IPS-18c (cell line): Measurements from ENCODE around the gene ATP2A3.

Experiments used
- H3K4me3 ChIP-seq: 2 replicates; pipeline ENCODE4 v1.7.0; 2013; ENCODE audit warnings: low read depth, mild to moderate bottlenecking, low read length, moderate library complexity; ENCODE audit not compliant: insufficient read depth
- H3K9me3 ChIP-seq: one replicate; pipeline ENCODE4 v1.6.1; 2013; ENCODE audit warnings: mild to moderate bottlenecking, low read length, moderate library complexity; ENCODE audit not compliant: control insufficient read depth, insufficient read depth

Gene ATP2A3

DNA sequence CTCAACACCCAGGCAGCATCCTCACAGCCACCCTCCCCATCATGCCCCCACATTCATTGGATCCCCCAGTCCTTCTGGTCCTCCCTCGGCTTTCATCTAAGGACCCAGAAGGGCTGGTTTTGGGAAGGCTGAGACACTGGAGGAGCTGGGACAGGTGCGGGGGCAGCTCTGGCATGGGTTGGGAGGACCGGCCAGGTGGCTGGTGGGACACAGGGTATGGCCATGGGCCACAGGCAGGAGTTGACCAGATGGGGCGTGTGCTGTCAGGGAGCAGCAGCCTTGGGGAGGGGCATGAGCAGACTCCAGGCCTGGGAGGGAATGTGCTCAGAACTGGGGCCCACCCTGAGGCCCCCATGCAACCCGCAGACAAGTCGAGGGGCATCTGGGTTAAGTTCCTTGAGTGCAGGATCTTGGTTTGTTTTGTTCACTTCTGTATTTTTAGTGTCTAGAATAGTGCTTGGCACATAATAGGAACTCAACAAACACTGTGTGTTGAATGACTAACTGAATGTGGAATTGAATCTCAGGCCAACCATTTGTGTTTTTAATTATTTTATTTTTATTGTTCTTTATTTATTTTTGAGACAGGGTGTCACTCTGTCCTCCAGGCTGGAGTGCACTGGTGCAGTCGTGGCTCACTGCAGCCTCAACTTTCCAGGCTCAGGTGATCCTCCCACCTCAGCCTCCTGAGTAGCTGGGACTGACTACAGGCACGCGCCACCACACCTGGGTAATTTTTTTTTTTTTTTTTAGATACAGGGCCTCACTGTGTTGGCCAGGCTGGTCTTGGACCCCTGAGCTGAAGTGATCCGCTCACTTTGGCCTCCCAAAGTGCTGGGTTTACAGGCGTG lies 53.6 kb downstream of the ATP2A3 start:
- no peaks in the 10 kb centered on the region for H3K9me3 ChIP-seq
- H3K4me3 ChIP-seq, result no peak overlapping the region

DNA sequence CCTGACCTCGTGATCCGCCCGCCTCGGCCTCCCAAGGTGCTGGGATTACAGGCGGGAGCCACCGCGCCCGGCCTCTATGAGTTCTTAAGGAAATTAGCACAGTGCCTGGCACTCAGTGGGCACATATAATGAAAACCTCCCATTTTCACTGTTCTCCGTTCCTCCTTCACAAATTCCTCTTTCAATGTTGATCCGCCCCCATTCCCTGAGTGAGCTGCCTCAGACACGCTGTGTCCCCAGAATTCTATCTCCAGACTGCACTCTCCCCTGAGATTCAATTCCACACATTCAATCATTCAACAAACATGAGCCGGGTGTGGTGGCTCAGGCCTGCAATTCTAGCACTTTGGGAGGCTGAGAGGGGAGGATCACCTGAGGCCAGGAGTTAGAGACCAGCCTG lies 55.0 kb downstream of the ATP2A3 start:
- Histone ChIP-seq H3K9me3 (no peaks in the 10 kb centered on the region), H3K4me3 (no peak overlapping the region)

DNA sequence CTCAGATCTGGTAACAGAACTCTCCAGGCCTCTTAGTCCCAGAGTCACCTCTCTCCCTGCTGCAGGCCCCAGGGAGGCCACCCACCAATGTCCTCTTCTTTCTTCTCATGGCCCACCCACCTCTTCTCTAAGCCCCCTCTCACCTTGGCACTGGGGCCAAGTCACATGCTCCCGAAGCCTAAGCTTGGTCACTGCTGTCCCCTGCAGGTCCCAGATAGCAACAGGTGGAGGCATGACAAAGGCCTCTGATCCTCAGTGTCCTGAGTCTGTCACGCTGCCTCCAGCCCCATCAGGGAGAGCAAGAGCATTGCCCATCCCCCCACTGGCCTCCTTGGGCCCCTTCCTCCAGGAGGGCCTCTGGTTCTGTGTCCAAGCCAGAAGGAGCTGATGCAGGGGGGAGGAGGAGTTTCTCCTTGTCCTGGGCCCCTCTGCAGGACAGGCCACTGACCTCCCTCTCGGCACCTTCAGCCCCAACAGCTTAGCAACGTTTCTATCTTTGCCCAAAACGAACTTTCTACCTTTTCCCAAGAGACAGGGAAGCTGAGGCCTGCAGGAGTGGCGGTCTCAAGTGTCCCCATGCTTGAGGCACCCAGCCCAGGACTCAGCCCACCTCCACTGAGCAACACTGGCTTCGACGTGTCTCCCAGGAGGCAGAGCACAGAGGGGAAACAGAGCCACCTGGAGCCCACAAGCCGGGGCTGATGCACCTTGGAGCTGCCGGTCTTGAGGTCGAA lies 56.6 kb downstream of the ATP2A3 start:
- H3K9me3 ChIP-seq, result no peaks in the 10 kb centered on the region
- H3K4me3 ChIP-seq, result no peak overlapping the region

DNA sequence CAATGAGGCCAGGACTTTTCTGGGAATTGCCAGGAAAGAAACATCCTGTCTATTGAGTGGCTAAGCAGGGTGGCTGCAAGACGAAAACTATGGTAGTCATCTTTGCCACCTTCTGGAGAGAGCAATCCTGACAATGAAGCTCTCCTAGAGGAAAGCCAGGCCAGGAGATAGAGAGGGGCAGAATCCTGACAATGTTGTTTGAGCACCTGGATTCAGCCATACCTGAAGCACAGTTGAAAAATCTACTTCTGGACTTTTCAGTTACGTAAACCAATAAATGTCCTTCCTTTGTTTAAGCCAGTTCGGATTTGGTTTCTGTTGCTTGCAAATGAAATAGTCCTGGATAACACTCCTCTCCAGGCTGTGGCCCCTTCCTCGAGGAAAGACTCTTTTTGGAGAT lies 57.4 kb downstream of the ATP2A3 start:
- Histone ChIP-seq H3K4me3 (no peak overlapping the region), H3K9me3 (no peaks in the 10 kb centered on the region)

DNA sequence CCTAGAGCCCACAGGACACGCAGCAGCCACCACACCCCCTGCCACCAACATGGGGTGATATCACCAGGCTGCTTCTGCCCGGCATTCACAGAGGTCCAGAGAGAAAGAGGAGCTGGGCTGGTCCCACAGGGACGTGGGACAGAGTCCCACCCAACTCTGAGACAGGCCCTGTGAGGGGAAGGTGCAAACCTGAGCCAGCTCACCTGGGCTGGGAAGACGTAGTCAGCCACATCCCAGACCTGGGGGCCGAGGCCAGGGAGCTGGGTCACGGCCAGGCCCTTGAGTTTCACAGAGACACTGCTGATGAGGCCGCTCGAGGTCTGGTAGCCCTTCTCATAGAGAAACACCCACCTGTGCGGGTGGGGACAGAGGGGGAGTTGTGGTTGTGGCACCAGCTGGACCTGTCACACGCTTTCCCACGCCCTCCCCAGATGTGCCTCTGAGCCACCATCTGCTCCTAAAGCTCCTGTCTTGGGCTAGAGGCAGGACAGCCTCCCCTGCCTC lies 59.2 kb downstream of the ATP2A3 start:
- no peak overlapping the region for H3K4me3 ChIP-seq

GRCh38 chr17:3904501-3904900 lies 59.7 kb downstream of the ATP2A3 start:
- Histone ChIP-seq H3K9me3 (no peaks in the 10 kb centered on the region), H3K4me3 (no peak overlapping the region)

More for the DNA sequence above, 59.2 kb downstream of the ATP2A3 start:
- H3K9me3 ChIP-seq, result no peaks in the 10 kb centered on the region

- no peaks in the 10 kb centered on the region for H3K9me3 ChIP-seq
- no peak overlapping the region for H3K4me3 ChIP-seq
These were observed 60.4 kb downstream of the ATP2A3 start for GRCh38 chr17:3903881-3904290.

DNA sequence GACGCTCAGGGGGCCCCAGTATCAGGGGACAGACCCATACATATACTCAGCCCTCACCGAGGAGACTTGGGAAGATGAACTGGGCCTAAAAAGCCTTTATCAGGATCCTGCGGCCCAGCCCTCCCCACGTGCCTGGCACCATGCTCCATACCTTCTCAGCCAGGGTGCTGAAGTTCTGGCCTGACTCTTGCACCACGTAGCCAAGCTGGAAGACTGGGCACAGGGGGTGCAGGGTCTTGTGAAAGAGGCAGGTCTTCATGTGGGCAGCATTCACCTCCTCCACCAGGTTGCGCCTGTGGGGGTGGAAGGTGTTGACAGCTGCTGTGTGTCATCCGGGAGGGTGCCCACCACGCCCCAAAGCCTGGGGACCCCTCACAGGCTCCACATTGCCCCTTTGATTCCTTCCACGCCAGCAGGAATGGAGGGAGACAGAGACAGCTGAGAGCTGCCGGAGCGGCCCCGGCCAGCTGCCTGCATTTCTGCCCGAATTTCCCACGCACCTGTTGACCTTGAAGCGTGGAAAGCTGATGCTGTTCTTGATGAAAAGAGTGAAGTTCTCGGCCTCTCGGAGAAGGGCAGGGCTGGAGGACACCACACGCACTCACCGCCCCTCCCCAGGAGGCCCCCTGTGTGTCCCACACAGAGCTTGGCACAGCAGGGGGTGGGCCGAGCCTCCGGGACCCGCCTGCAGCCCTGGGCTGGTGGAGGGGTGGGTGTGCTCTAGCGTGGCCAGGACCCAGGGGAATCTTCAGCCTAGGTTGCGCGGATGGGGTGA lies 61.0 kb downstream of the ATP2A3 start:
- Histone ChIP-seq H3K9me3 (no peaks in the 10 kb centered on the region), H3K4me3 (no peak overlapping the region)

- H3K4me3 ChIP-seq, result no peak overlapping the region
- no peaks in the 10 kb centered on the region for H3K9me3 ChIP-seq
These were observed 63.6 kb downstream of the ATP2A3 start for GRCh38 chr17:3900646-3901045.

DNA sequence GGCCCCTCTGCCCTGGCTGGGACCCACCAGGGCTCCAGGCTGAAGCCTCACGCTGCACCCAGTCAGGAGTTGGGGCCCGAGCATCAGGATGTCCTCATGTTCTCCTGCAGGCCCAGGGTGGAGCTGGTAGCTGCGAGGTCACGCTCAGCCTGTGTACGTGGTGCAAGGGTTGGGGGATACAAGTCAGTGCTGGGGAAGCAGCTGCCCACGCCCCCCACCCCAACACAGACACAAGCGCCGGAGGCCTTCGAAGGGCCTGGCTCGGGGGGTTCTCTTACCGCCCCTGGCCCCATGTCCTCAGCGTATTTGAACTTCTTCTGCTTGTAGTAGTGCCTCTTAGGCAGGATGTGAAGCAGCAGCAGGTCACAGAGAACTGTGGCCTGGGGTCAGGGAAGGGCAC lies 66.5 kb downstream of the ATP2A3 start:
- H3K9me3 ChIP-seq, result no peaks in the 10 kb centered on the region
- no peak overlapping the region for H3K4me3 ChIP-seq

DNA sequence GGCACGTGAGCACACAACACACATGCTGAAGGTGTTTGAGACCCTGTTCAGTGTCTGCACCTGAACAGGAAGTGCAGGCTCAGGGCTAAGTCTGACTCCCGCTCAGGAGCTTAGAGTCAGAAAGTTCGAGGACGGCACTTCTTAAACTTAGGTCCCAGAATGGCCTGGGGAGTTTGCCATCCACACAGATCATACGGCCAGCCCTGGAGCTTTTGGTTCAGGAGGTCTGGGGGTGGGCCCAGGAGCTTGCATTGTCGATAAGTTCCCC lies 67.3 kb downstream of the ATP2A3 start:
- Histone ChIP-seq H3K9me3 (no peaks in the 10 kb centered on the region), H3K4me3 (no peak overlapping the region)

- Histone ChIP-seq H3K9me3 (no peaks in the 10 kb centered on the region), H3K4me3 (no peak overlapping the region)
These were observed 67.9 kb downstream of the ATP2A3 start for GRCh38 chr17:3896108-3896967.

DNA sequence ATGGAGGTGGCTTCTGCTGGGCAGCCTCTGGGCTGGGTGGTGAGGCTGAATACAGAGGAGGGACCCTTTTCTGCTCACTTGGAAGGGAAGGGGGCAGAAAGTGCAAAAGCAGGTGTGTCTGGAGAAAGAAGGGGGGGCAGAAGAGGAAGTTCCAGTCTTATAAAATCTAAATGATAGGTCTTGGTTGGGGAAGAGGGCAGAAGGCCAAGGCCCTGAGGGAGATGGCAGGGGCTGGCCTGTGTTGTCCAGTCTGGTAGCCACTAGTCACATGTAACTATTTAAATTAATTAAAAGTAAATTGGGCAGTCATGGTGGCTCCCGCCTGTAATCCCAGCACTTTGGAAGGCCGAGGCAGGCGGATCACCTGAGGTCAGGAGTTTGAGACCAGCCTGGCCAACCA lies 68.9 kb downstream of the ATP2A3 start:
- Histone ChIP-seq H3K9me3 (no peaks in the 10 kb centered on the region), H3K4me3 (no peak overlapping the region)

GRCh38 chr17:3894911-3895343 lies 69.3 kb downstream of the ATP2A3 start:
- Histone ChIP-seq H3K9me3 (no peaks in the 10 kb centered on the region), H3K4me3 (no peak overlapping the region)

DNA sequence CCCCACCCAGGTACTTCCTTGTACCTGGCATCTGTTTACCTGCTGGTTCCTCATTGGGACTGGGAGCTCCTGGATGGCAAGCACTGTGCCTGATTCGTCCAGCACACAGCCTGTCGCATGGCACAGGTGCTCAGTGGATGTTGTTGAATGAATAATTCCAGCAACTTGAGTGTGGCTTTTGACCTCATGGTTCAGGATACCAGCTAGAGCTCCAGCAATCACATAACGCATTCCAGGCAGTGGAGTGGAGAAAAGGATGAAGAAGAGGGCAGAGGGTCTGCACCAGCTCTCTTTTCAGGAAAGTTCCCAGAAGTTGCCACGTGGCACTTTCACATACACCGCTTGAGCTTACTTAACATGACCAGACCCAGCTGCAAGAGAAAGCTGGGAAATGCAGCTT lies 70.0 kb downstream of the ATP2A3 start:
- H3K9me3 ChIP-seq, result no peaks in the 10 kb centered on the region
- no peak overlapping the region for H3K4me3 ChIP-seq

- Histone ChIP-seq H3K9me3 (no peaks in the 10 kb centered on the region), H3K4me3 (peak overlapping the region; percentile 59; the same call in 1 of the 2 replicates)
These were observed 70.5 kb downstream of the ATP2A3 start for GRCh38 chr17:3893720-3894116.
